Measurements from ENCODE around the gene SPRR2D. TPM values are rescaled to one million over a fixed set of nuclear protein-coding genes. Genes with fewer than 3 reads are reported as not detected.

SPRR2D gene
- total and polyA plus RNA-seq, 4 donors = 0.09 TPM; not detected in 3

- Histone ChIP-seq H3K4me1 (ENCODE audit: control insufficient read depth in 4 of 4, insufficient read depth in 4 of 4, low read length in 3 of 4) (no peaks in the 10 kb centered on the region), H3K36me3 (ENCODE audit: control insufficient read depth in 4 of 4, insufficient read depth in 3 of 4, low read depth in 1 of 4, low read length in 3 of 4) (no peaks in the 10 kb centered on the region), H3K4me3 (ENCODE audit: low read depth in 1 of 3, low read length in 3 of 3) (no peak overlapping the region), H3K9me3 (ENCODE audit: control insufficient read depth in 4 of 4, low read length in 3 of 4) (no peaks in the 10 kb centered on the region), H3K9ac (ENCODE audit: low read depth in 1 of 2, low read length in 2 of 2) (no peak overlapping the region), H3K27ac (ENCODE audit: low read depth in 1 of 2, low read length in 2 of 2) (no peak overlapping the region), H3K27me3 (ENCODE audit: control insufficient read depth in 4 of 4, insufficient read depth in 4 of 4, low read length in 3 of 4) (peaks cover 0 to 5% (median 0%) of the 10 kb centered on the region in 4 donors)
- TF ChIP-seq JUND (IDR thresholded peaks at IDR 0.05) (no peak), RXRA (IDR thresholded peaks at IDR 0.05) (no peak), HNF4G (IDR thresholded peaks at IDR 0.05) (no peak), SP1 (IDR thresholded peaks at IDR 0.05) (no peak), FOXA2 (IDR thresholded peaks at IDR 0.05) (no peak), GABPA (IDR thresholded peaks at IDR 0.05 in 1 of 2, conservative IDR thresholded peaks at IDR 0.05 in 1 of 2) (no peak), EGR1 (IDR thresholded peaks at IDR 0.05; ENCODE audit: low read depth in 2 of 2) (no peak), TAF1 (conservative IDR thresholded peaks at IDR 0.05) (no peak), YY1 (IDR thresholded peaks at IDR 0.05) (no peak), FOXA1 (IDR thresholded peaks at IDR 0.05) (no peak), RAD21 (IDR thresholded peaks at IDR 0.05) (no peak), REST (IDR thresholded peaks at IDR 0.05) (no peak)
- TF ChIP-seq, protein P1, sequence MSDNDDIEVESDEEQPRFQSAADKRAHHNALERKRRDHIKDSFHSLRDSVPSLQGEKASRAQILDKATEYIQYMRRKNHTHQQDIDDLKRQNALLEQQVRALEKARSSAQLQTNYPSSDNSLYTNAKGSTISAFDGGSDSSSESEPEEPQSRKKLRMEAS (IDR thresholded peaks at IDR 0.05) = no peak
- TF ChIP-seq, protein P2, sequence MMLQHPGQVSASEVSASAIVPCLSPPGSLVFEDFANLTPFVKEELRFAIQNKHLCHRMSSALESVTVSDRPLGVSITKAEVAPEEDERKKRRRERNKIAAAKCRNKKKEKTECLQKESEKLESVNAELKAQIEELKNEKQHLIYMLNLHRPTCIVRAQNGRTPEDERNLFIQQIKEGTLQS (IDR thresholded peaks at IDR 0.05) = no peak
- TF ChIP-seq, protein P3, sequence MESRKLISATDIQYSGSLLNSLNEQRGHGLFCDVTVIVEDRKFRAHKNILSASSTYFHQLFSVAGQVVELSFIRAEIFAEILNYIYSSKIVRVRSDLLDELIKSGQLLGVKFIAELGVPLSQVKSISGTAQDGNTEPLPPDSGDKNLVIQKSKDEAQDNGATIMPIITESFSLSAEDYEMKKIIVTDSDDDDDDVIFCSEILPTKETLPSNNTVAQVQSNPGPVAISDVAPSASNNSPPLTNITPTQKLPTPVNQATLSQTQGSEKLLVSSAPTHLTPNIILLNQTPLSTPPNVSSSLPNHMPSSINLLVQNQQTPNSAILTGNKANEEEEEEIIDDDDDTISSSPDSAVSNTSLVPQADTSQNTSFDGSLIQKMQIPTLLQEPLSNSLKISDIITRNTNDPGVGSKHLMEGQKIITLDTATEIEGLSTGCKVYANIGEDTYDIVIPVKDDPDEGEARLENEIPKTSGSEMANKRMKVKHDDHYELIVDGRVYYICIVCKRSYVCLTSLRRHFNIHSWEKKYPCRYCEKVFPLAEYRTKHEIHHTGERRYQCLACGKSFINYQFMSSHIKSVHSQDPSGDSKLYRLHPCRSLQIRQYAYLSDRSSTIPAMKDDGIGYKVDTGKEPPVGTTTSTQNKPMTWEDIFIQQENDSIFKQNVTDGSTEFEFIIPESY (IDR thresholded peaks at IDR 0.05) = no peak
- DNase-seq (ENCODE audit: low spot score) = no peak
- WGBS = 46% methylated on average over 2 of the region's 2 CpGs
Observed at GRCh38 chr1:153070243-153070642, 29.3 kb upstream of the SPRR2D start.

GRCh38 chr1:153058826-153059784 is 18.2 kb upstream of the SPRR2D start:
- H3K4me3 ChIP-seq (ENCODE audit: low read depth in 1 of 3, low read length in 3 of 3) = no peak overlapping the region
- H3K9ac ChIP-seq (ENCODE audit: low read depth in 1 of 2, low read length in 2 of 2) = no peak overlapping the region
- TF ChIP-seq EGR1 (IDR thresholded peaks at IDR 0.05; ENCODE audit: low read depth in 2 of 2) (no peak), HNF4G (IDR thresholded peaks at IDR 0.05) (no peak), SP1 (IDR thresholded peaks at IDR 0.05) (no peak), NR2F2 (IDR thresholded peaks at IDR 0.05) (no peak), GABPA (IDR thresholded peaks at IDR 0.05 in 1 of 2, conservative IDR thresholded peaks at IDR 0.05 in 1 of 2) (no peak), RAD21 (IDR thresholded peaks at IDR 0.05) (no peak)
- 67% methylated on average over 6 of the region's 6 CpGs for WGBS
- H3K4me1 ChIP-seq (ENCODE audit: control insufficient read depth in 4 of 4, insufficient read depth in 4 of 4, low read length in 3 of 4) = no peaks in the 10 kb centered on the region
- H3K27ac ChIP-seq (ENCODE audit: low read depth in 1 of 2, low read length in 2 of 2) = no peak overlapping the region
- no peak for DNase-seq (ENCODE audit: low spot score)
- H3K9me3 ChIP-seq (ENCODE audit: control insufficient read depth in 4 of 4, low read length in 3 of 4) = no peaks in the 10 kb centered on the region
- no peaks in the 10 kb centered on the region for H3K36me3 ChIP-seq (ENCODE audit: control insufficient read depth in 4 of 4, insufficient read depth in 3 of 4, low read depth in 1 of 4, low read length in 3 of 4)
- peaks cover 0 to 5% (median 0%) of the 10 kb centered on the region in 4 donors for H3K27me3 ChIP-seq (ENCODE audit: control insufficient read depth in 4 of 4, insufficient read depth in 4 of 4, low read length in 3 of 4)

Measured in liver (tissue), 9 donors.